ENCODE results near the gene ANKRD36C.
"Not testable (repeated sequence)": the region's sequence is repeated elsewhere in the genome, so short reads cannot be mapped to it uniquely, and the experiment has no call there.

ANKRD36C gene

DNA sequence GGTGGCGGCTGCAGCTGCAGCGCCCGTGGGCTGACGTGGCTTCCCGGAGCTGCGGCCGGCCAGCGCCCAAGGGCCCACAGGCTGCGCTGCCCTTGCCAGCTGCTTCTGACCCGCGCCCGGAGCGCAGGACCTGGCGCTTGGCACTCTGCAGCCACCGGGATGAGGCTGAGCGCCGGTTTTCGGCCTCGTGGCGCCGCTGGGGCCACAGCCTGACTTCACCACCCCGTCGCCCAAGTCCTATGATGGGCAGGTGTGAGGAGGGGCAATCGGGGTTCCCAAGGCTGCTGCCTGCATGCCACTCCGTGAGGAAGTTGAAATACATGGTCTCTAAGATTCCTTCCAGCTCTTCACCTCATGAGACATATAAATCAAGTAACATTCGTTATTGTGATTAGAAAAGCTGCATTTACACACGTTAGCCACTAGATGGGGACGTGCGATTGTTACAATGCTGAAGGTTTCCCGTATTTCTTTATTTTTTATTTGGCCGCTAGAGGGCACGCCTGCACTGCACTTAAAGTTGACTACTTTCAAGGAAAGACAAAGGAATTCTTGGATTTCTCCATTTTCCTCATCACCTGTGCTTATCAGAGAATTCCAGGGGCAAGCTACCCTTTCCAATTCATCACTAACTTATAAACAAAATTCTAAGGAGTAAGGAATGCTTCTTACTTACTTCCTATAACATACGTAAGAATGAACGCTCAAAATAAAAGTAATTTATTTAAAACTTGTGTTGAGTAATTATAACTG lies 1.1 kb upstream of the ANKRD36C start:
- TF ChIP-seq, protein P1, sequence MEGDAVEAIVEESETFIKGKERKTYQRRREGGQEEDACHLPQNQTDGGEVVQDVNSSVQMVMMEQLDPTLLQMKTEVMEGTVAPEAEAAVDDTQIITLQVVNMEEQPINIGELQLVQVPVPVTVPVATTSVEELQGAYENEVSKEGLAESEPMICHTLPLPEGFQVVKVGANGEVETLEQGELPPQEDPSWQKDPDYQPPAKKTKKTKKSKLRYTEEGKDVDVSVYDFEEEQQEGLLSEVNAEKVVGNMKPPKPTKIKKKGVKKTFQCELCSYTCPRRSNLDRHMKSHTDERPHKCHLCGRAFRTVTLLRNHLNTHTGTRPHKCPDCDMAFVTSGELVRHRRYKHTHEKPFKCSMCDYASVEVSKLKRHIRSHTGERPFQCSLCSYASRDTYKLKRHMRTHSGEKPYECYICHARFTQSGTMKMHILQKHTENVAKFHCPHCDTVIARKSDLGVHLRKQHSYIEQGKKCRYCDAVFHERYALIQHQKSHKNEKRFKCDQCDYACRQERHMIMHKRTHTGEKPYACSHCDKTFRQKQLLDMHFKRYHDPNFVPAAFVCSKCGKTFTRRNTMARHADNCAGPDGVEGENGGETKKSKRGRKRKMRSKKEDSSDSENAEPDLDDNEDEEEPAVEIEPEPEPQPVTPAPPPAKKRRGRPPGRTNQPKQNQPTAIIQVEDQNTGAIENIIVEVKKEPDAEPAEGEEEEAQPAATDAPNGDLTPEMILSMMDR (IDR thresholded peaks at IDR 0.05; ENCODE audit: low read depth, low read length), result peak; percentile 62
- peak; percentile 72 for DNase-seq (ENCODE audit: low read depth)
- H3K4me3 ChIP-seq (ENCODE audit: low read depth, low read length), result peak overlapping the region; percentile 61

DNA sequence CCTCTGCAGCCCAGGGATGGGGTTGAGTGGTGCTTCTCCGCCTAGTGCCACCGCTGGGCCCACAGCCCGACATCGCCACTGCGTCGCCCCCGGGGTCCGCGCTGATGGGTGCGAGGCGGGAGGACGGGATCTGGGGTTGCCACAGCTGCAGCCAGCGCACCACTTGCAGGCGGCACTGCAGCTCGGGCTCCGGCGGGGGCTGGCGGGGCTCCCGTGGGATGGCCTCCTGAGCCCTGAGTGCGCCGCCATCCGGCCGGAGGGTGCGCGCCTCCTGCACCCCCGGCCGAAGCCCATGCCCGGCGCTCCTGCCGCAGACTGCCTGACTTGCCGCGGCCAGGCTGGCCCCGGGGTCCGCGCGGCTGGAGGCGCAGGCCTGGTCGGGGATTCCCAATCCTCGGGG lies 478 bp upstream of the ANKRD36C start:
- H3K4me3 ChIP-seq (ENCODE audit: low read depth, low read length), result peak overlapping the region; percentile 61
- DNase-seq (ENCODE audit: low read depth), result not testable (repeated sequence)

DNA sequence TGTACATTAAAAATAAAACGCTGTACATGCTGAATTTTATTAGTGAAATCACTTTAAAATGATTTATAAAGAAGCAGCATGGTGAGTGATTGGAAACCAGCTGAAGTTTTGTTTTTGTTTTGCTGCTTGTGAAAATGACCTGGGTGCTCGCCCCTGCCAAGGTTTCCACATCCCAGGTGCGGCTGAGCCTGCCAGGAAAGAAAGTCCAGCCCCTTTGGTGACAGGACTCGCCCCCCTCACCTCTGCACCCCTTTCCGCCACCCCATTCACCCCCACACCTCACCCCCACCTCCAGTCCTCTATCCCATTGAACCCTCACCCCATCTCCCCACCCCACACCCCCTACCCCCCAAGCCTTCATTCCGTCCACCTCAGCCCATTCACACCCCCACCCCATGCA lies 740 bp downstream of the ANKRD36C start:
- peak overlapping the region; percentile 50 for H3K4me3 ChIP-seq (ENCODE audit: low read depth, low read length)
- DNase-seq (ENCODE audit: low read depth), result not testable (repeated sequence)

DNA sequence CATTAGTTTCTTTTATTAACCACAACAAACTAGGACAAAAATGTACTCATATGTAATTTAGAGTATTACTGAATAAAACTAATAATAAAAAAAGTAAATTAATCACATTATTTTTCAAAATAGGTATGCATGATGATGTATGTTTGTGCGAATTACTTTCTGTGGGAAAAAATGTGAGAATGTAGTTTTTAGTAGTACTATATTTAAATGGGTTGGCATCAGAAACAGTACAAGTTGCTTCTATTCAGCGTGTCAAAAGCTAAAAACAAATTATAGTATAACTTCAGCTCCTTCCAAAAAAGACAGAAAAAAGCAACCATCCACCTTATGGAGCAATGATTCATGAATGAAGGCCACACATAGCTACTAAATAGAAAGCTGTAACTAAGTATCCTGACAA lies 40.0 kb downstream of the ANKRD36C start:
- H3K4me3 ChIP-seq (ENCODE audit: low read depth, low read length); DNase-seq (ENCODE audit: low read depth): not testable (repeated sequence)

DNA sequence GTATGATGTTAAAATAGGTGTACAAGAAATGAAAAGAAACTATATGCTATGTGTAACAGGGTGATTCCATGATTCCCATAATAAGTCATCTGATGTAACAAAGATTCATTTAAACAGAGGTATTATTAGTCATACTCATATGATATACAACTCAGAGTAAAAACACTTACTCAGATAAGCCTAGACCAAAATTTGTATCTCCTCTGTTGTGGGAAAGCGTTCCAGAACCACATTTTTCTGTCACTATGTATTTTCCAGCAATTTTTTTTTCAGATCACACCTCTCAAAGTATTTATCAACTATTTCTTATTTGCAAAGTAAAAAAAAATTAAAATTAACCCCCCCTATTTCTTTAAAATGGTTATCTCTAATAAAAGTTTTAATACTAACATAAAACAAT lies 43.6 kb downstream of the ANKRD36C start:
- not testable (repeated sequence) for H3K4me3 ChIP-seq (ENCODE audit: low read depth, low read length); DNase-seq (ENCODE audit: low read depth)

DNA sequence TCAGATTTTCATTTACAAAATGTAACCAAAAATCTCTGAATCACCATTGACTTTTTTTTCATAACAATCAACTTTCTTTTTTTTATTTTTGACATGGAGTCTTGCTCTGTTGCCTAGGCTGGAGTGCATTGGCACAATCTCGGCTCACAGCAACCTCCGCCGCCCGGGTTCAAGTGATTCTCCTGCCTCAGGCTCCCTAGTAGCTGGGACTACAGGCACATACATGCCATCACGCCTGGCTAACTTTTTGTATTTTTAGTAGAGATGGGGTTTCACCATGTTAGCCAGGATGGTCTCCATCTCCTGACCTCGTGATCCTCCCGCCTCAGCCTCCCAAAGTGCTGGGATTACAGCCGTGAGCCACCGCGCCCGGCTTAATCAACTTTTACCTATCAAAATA lies 51.7 kb downstream of the ANKRD36C start:
- DNase-seq (ENCODE audit: low read depth); H3K4me3 ChIP-seq (ENCODE audit: low read depth, low read length): not testable (repeated sequence)

DNA sequence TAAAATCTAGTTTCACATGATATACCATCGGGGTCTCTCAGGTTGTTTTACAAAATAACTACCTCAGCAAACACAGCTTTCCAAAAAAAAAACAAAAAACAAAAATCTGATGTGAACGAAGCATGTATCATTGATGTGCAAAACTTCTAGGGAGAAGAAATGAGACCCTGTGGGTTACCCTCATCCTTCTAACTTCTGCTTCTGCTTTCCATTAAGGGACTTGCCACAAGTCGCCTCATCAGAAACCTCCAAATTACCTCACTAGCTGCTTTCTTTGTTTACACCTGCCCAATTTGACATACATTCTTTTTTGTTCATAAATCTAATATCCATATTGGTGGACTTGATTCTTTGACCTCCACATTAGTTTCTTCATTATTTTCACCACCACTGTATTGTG lies 60.9 kb downstream of the ANKRD36C start:
- not testable (repeated sequence) for H3K4me3 ChIP-seq (ENCODE audit: low read depth, low read length); DNase-seq (ENCODE audit: low read depth)

DNA sequence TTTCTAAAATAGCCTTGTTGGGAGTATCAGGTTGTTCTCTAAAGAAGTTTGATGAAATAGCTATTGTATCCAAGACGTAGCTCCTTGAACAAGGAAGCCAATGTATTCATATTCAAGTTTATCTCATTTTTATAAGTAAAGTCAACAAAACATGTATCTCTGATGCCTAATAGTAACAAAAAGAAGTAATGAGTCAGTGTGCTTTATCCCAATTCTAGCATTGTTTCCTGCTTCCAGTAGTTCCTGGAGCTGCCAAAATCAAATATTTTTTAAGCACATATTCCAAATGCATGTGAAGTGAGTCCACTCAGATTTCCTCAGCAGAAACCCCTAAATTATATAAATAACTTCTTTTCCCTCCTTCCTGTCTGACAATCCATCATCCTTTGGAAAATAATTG lies 74.6 kb downstream of the ANKRD36C start:
- not testable (repeated sequence) for H3K4me3 ChIP-seq (ENCODE audit: low read depth, low read length); DNase-seq (ENCODE audit: low read depth)

DNA sequence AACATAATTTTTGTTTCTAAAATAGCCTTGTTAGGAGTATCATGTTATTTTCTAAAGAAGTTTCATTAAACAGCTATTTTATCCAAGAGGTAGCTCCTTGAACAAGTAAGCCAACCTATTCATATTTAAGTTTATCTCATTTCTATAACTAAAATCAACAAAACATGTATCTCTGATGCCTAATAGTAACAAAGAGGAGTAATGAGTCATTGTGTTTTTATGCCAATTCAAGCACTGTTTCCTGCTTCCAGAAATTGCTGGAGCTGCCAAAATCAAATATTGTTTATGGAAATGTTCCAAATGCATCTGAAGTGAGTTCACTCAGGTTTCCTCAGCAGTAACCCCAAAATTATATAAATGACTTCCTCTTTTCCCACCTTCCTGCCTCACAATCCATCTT lies 76.5 kb downstream of the ANKRD36C start:
- H3K4me3 ChIP-seq (ENCODE audit: low read depth, low read length); DNase-seq (ENCODE audit: low read depth): not testable (repeated sequence)

DNA sequence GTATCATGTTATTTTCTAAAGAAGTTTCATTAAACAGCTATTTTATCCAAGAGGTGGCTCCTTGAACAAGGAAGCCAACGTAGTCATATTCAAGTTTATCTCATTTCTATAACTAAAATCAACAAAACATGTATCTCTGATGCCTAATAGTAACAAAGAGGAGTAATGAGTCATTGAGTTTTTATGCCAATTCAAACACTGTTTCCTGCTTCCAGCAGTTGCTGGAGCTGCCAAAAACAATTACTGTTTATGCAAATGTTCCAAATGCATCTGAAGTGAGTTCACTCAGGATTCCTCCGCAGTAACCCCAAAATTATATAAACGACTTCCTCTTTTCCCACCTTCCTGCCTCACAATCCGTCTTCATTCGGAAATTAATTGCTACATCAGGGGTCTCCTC lies 80.2 kb downstream of the ANKRD36C start:
- DNase-seq (ENCODE audit: low read depth); H3K4me3 ChIP-seq (ENCODE audit: low read depth, low read length): not testable (repeated sequence)

DNA sequence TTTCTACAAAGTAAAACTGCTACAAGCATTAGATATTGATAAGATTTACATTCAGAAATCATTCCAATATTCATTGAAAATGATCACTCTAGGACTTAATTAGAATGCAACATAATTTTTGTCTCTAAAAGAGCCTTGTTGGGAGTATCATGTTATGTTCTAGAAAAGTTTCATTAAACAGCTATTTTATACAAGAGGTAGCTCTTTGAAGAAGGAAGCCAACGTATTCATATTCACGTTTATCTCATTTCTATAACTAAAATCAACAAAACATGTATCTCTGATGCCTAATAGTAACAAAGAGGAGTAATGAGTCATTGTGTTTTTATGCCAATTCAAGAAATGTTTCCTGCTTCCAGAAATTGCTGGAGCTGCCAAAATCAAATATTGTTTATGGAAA lies 97.2 kb downstream of the ANKRD36C start:
- DNase-seq (ENCODE audit: low read depth); H3K4me3 ChIP-seq (ENCODE audit: low read depth, low read length): not testable (repeated sequence)

DNA sequence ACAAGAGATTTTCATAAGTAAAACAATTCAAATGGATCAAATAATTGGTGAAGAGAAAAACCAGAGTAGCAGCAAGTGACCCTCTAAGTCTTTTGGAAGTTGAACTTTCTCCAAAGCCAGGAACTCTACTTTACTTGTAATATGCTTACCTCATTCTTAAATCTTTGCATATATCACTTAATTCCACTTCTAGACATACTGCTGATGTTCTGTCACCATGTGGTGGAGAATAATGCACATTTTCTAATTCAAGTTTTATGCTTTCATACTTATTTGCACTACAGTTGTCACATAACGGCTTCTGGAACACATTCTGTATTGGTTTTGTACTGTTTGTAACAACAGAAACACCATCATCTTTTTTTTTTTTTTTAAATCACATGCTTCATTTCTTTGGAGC lies 123.7 kb downstream of the ANKRD36C start:
- not testable (repeated sequence) for H3K4me3 ChIP-seq (ENCODE audit: low read depth, low read length); DNase-seq (ENCODE audit: low read depth)

DNA sequence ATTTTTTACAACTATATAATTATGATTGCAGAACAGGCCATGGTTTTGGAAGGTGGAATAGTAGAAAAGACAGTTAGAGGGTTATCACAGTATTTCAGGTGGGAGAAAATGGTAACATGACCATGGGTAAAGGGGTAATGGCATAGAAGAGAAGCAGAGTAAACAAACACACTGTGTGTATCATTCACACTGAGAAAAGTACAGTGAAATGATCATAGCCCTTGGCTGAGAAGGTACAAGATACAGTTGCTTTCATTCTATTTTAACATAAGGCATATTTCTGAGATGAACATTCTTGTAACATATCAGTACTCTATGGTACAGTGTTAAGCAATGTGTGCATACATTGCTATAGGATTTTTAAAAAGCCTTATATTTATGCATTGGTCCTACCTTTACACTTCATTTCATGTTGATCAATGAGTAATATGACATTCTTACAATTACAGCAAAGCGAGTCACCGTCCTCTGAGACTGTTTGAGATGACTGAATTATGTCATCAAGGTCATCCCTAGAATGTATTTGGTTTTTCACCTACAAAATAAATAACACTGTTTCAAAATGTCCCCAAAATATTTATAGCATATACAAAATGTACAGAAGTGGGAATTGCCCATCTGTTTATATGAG lies 124.5 kb downstream of the ANKRD36C start:
- not testable (repeated sequence) for H3K4me3 ChIP-seq (ENCODE audit: low read depth, low read length); DNase-seq (ENCODE audit: low read depth)

DNA sequence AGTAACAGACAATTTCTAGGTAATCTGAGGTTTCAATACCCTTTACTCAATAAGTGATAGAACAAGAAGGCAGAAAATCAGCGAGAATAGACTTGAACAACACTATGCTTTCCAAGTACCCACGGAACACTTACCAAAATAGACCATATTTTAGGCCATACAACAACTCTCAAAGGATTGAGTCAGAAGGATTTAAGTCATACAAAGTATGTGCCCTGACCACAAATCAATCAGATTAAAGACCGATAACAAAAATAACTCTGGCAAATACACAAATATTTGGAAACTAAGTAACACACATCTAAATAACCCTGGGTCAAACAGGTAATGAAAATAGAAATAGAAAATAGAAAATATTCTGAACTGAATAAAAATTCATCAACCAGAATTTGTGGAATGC lies 129.5 kb downstream of the ANKRD36C start:
- not testable (repeated sequence) for DNase-seq (ENCODE audit: low read depth); H3K4me3 ChIP-seq (ENCODE audit: low read depth, low read length)

All from NB4 (cell line).